Measurements from ENCODE around the gene SPATA46.

DNA sequence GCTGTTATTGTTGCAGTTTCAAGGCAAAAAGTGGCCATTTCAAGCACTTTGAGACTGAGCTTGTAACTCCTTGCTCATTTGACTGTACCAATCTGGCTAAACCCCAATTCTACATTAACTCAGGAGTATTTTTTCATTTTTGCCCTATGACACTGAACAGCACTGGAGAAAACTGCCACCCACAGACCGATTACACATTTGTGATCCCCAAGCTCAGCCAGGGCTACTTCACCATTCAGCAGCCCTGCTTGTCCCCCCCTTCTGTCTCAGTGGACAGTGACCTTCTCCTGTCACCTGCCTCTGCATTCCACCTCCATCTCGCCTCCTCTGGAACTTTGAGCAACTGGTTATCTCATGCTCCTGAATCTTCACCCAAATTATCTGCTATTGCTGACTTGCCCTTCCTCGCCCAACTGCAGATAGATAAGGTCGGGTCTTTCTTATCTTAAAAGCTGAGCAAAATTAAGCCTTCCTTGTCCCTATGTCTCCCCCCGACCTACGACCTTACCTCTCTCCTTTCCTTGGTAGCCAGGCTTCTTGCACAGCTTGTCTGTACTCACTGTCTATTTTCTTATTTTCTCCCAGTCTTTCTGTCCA, 25.3 kb downstream of the SPATA46 start:
- TF ChIP-seq, protein P1, sequence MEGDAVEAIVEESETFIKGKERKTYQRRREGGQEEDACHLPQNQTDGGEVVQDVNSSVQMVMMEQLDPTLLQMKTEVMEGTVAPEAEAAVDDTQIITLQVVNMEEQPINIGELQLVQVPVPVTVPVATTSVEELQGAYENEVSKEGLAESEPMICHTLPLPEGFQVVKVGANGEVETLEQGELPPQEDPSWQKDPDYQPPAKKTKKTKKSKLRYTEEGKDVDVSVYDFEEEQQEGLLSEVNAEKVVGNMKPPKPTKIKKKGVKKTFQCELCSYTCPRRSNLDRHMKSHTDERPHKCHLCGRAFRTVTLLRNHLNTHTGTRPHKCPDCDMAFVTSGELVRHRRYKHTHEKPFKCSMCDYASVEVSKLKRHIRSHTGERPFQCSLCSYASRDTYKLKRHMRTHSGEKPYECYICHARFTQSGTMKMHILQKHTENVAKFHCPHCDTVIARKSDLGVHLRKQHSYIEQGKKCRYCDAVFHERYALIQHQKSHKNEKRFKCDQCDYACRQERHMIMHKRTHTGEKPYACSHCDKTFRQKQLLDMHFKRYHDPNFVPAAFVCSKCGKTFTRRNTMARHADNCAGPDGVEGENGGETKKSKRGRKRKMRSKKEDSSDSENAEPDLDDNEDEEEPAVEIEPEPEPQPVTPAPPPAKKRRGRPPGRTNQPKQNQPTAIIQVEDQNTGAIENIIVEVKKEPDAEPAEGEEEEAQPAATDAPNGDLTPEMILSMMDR (conservative IDR thresholded peaks at IDR 0.05; ENCODE audit: low read length), result no peak
- no peak for TF ChIP-seq EZH2phosphoT487 (IDR thresholded peaks at IDR 0.05; ENCODE audit: borderline replicate concordance)
